ENCODE measurements around the gene LST1.
"Not testable (repeated sequence)": the region's sequence is repeated elsewhere in the genome, so short reads cannot be mapped to it uniquely, and the experiment has no call there.

Gene LST1

DNA sequence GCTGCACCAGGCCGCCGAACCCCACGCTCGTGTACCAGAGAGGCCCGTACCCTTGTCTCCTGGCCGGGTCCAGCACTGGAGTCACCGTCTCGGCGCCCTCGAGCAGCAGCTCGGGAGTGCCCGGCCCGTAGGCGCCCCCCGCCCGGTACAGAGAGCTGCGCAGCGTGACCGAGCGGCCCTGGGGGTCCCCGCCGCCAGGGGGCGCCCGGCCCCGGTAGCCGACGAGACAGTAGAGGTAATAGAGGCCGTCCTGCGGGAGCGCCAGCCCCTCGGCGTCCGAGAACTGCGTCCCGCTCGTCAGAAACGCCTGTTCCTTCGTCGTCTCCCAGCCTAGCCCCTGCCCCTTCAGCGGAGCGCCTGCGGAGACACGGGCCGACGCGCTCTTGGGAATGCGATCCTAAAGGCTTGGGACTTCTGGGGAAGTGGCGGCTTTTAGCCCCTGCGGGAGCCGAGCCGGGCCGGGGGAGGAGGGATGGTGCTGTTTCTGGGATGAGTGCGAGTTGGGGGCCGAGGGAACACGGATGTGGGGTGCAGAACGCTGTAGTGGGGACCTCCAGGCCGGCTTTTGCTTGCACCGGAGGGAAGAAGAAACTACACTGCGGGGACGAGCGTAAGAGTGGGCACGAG, 5.2 kb upstream of the LST1 start:
- DNase-seq (ENCODE audit: low spot score), result peak; percentile 94

GRCh38 chr6:31581434-31582229, 4.4 kb upstream of the LST1 start:
- DNase-seq (ENCODE audit: low spot score), result no peak

- DNase-seq (ENCODE audit: low spot score), result no peak
These were observed 3.8 kb upstream of the LST1 start, which contains the start of gene LTB for GRCh38 chr6:31582230-31582643. TSS of gene LTB (minus strand) at chr6:31582424. CDS start at chr6:31582417, 7 bp downstream.

GRCh38 chr6:31585491-31585890, 586 bp upstream of the LST1 start:
- DNase-seq (ENCODE audit: low spot score), result no peak

GRCh38 chr6:31586599-31587281, 663 bp downstream of the LST1 start:
- DNase-seq (ENCODE audit: low spot score), result no peak

- no peak for DNase-seq (ENCODE audit: low spot score)
These were observed 2.0 kb downstream of the LST1 start for GRCh38 chr6:31587791-31588777.

DNA sequence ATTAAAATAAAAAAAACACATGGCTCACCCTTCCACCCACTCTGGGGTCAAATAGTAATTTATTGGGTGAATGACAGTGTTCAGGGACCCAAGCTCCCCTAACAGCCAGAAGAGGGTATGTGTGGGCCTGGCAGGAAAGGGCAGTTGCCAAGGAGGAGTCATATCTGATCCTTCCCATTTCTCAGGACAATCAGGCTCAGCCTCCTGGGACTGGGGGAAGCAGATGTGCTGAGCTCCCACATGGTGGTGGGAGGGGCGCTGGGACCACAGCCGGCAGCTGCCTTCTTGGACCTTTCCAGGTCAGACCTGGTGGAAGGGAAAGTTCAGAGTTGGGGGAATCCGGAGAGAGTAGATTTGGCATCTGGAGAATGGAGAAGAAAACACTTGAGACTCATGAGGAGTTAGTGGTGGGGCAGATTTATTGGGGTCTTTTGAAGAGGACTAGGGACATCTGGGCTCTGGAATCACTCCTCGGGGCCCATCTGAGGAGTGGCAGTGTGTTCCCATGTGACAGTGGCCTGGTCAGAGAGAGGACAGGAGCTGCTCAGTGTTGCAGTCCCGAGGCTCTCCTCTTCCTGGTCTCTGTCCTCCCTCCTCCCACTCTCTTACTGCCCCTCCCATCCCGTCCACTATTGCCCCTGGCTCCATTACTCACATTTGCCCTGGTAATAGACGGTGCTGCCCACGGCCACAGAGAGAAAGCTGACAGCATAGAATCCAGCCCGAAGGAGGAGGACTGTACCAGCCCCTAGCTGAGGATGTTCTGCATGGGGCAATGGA, 3.0 kb downstream of the LST1 start:
- no peak for DNase-seq (ENCODE audit: low spot score)

DNA sequence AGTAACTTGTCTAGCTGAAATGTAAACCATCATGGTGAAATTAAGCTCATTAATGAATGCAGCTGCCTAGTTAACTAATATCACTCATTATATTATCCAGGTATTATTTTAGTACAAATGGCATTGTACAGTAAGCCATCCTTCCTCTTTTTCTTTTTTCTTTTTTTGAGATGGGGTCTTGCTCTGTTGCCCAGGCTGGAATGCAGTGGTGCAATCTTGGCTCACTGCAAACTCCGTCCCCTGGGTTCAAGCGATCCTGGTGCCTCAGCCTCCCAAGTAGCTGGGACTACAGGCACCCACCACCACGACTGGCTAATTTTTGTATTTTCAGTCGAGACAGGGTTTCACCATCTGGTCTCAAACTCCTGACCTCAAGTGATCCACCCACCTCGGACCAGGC, 4.6 kb downstream of the LST1 start:
- not testable (repeated sequence) for DNase-seq (ENCODE audit: low spot score)

DNA sequence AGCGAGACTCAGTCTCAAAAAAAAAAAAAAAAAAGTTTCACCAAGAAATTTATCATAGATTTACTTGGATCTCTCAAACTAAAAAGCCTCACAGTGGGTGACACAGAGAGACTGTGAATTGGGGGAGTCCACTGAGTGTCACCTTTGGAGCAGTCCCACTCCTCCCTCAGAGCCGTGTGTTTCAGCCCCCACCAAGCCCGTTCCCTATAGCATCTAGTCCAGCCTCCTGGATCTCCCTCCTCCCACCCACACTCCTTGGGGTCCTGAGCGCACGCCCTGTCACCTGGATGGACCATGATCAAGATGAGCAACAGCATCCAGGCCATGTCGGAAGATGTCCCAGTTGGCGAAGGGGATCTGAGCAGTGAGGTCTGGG, 6.3 kb downstream of the LST1 start:
- no peak for DNase-seq (ENCODE audit: low spot score)

DNA sequence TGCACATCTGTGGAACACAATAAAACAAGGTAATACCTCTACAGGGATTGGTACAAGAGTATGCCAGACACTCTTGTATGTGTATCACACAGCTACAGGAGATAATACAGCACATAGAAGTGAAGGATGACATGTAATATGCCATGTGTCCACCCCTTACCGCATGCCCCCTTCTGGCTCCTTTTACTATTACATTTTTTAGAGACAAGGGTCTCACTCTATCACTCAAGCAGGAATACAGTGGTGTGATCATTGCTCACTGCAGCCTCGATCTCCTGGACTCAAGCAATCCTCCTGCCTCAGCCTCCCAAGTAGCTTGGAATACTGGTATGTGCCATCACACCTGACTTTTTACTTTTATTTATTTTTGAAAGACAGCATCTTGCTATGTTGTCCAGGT, 10.9 kb downstream of the LST1 start:
- DNase-seq (ENCODE audit: low spot score), result no peak

GRCh38 chr6:31607317-31607716, 21.2 kb downstream of the LST1 start:
- no peak for DNase-seq (ENCODE audit: low spot score)

GRCh38 chr6:31609519-31610406, 23.7 kb downstream of the LST1 start:
- no peak for DNase-seq (ENCODE audit: low spot score)

DNA sequence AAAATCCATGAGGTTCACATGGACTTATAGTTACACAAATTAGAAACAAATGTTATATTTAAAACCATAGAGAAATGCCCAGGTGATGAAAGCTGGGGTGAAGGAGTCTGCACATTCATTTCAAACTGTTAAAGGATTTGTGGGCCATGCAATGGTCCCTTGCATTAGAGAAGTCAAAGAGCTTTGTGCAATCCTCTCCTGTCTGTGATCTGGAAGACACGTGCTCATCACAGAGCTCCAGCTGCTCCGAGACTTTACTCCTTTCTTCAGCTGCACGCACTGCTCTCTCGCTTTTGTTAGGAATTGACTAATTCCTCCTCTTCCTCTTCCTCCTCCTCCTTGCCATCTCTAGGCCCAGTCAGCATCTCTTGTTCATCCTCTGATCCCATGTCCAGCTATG, 24.9 kb downstream of the LST1 start:
- DNase-seq (ENCODE audit: low spot score), result no peak

GRCh38 chr6:31614075-31614619, 28.1 kb downstream of the LST1 start:
- DNase-seq (ENCODE audit: low spot score), result no peak

DNA sequence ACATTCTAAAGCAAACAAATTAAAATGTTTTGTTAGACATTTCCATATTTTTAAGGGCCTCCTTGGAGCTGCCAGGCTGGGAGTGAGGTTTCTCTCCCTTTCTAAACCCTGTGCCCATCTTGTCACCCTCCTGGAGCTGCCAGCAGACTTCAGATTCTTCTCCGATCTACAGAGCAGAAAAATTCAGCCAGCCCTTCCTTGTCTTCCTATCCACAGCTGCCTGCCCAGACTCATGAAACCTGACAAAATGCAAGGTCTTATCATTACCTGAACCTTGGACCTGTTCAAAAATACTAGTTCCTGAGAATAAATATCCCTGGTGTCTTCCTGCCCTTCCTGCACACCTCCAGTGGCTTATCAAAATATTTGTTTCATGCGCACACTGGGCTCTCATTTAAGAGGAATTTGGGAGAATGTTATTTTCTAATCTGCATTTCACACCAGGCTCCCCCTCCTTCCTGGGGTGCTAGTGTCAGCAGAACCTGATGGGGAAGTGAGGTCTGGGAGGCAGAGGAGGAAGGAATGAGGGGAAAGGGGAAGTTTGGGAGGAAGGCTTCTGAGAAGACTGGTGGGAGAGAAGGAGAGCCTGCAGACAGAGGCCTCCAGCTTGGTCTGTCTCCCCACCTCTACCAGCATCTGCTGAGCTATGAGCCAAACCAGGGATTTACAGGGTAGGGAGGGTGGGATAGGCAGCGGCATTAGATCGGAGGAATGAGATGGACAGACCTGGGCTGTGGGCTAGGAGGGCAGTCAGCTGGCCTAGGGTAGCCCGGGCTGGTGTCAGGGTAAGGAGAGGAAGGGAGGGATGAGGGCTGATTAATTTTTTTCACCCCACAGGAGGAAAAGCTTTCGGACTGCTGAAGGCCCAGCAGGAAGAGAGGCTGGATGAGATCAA, 28.9 kb downstream of the LST1 start, which contains the start of gene AIF1:
Gene AIF1 (plus strand): TSS at position 551 of the 895 bp plus-strand sequence. CDS start 96 bp downstream, at position 647.
- DNase-seq (ENCODE audit: low spot score), result no peak

GRCh38 chr6:31615748-31616147, 29.7 kb downstream of the LST1 start:
- DNase-seq (ENCODE audit: low spot score), result no peak

- no peak for DNase-seq (ENCODE audit: low spot score)
These were observed 30.9 kb downstream of the LST1 start for GRCh38 chr6:31617010-31617409.

GRCh38 chr6:31619805-31620585, 33.9 kb downstream of the LST1 start:
- DNase-seq (ENCODE audit: low spot score), result peak; percentile 98
